Neural cell (in vitro differentiated cells): ENCODE results near the gene PDCD7.

Experiments
- CTCF ChIP-seq: fragments of 450-650 bp; IDR thresholded peaks from 2 replicates; pipeline ENCODE4 v1.5.1; 2014; ENCODE audit warnings: antibody characterized with exemption, mild to moderate bottlenecking, moderate library complexity; ENCODE audit not compliant: poor library complexity, severe bottlenecking
- EZH2 ChIP-seq: fragments of 200-600, 300-800 bp; shearing (Covaris generic), sonication (generic); IDR thresholded peaks from 2 replicates; pipeline ENCODE4 v1.6.1; 2014; ENCODE audit warnings: antibody characterized with exemption, low read length, borderline replicate concordance, mild to moderate bottlenecking; ENCODE audit not compliant: insufficient read depth, poor library complexity, severe bottlenecking
- MXI1 ChIP-seq: fragments of 450-650 bp; conservative IDR thresholded peaks from 2 replicates; pipeline ENCODE4 v1.6.1; 2014; ENCODE audit warnings: antibody characterized with exemption, mild to moderate bottlenecking; ENCODE audit not compliant: poor library complexity, severe bottlenecking
- POLR2AphosphoS5 ChIP-seq: IDR thresholded peaks from 2 replicates; pipeline ENCODE4 v1.6.1; 2012
- RAD21 ChIP-seq: fragments of 450-650 bp; conservative IDR thresholded peaks from 2 replicates; pipeline ENCODE4 v1.6.1; 2014; ENCODE audit warnings: antibody characterized with exemption, mild to moderate bottlenecking, moderate library complexity
- REST ChIP-seq: IDR thresholded peaks from 2 replicates; pipeline ENCODE4 v1.6.1; 2012; ENCODE audit warnings: borderline replicate concordance
- SMC3 ChIP-seq: fragments of 450-650 bp; conservative IDR thresholded peaks from 2 replicates; pipeline ENCODE4 v1.6.1; 2014; ENCODE audit warnings: antibody characterized with exemption, mild to moderate bottlenecking, moderate library complexity; ENCODE audit not compliant: poor library complexity
- TAF1 ChIP-seq: IDR thresholded peaks from 2 replicates; pipeline ENCODE4 v1.6.1; 2012; ENCODE audit warnings: low read depth

- no peak for TF ChIP-seq CTCF
- TF ChIP-seq EZH2: no peak
- TF ChIP-seq REST: no peak
- TF ChIP-seq TAF1: no peak
- no peak for TF ChIP-seq POLR2AphosphoS5
- no peak for TF ChIP-seq MXI1
- no peak for TF ChIP-seq RAD21
- TF ChIP-seq SMC3: no peak
Observed at GRCh38 chr15:65081758-65082157, 51.9 kb downstream of the PDCD7 start.
